Measurements from ENCODE around the gene RUFY3.
A peak's percentile ranks its signal among the peaks of the same experiment; 100 is the strongest.
"Not testable (repeated sequence)": the region's sequence is repeated elsewhere in the genome, so short reads cannot be mapped to it uniquely, and the experiment has no call there.

The RUFY3 gene, protein sequence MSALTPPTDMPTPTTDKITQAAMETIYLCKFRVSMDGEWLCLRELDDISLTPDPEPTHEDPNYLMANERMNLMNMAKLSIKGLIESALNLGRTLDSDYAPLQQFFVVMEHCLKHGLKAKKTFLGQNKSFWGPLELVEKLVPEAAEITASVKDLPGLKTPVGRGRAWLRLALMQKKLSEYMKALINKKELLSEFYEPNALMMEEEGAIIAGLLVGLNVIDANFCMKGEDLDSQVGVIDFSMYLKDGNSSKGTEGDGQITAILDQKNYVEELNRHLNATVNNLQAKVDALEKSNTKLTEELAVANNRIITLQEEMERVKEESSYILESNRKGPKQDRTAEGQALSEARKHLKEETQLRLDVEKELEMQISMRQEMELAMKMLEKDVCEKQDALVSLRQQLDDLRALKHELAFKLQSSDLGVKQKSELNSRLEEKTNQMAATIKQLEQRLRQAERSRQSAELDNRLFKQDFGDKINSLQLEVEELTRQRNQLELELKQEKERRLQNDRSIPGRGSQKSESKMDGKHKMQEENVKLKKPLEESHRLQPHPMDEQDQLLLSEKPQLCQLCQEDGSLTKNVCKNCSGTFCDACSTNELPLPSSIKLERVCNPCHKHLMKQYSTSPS

DNA sequence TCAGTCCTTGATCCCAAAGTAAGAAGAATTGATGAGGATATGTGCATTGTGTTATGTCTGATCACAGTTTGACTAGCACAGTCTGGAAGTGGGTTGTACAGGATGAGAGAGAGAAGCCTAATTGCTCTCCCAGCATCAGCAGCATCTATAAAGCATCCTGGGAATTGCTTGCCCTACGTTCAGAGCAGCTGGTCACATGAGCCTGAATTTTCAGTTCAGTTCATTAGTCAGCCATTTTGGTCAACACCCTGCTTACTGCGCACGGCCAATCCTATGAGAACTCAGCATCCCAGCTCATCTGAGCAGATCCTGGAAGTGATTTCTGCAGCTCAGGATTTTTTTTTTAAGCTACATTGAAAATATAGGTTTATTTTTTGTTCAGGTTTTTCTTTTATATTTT lies at the start of gene RUFY3:
TSS of gene RUFY3 (plus strand) at position 218 of the 400 bp plus-strand sequence. CDS start 610 bp downstream, outside the sequence.
- peak; percentile 93 for DNase-seq (ENCODE audit: low spot score)

DNA sequence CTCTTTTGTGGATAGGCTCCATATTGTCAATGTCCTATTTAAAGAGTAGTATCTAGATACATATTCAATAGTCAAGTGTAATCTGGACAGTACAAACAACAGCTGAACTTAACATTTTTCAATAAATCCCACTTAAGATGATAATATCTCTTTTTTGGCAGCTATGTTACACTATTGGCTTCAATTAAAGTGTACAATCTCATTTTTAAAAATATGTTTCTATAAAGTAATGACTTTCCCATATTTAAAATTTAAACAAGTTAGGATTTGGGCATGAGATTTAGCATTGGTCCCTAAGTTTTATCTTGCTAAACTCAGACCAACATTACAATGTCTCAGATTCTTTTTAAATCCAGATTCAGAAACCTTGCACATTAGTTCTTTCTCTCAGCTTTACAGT lies 47.6 kb upstream of the RUFY3 start:
- no peak for DNase-seq (ENCODE audit: low spot score)

GRCh38 chr4:70674731-70675130 lies 47.0 kb upstream of the RUFY3 start:
- DNase-seq (ENCODE audit: low spot score) = no peak

DNA sequence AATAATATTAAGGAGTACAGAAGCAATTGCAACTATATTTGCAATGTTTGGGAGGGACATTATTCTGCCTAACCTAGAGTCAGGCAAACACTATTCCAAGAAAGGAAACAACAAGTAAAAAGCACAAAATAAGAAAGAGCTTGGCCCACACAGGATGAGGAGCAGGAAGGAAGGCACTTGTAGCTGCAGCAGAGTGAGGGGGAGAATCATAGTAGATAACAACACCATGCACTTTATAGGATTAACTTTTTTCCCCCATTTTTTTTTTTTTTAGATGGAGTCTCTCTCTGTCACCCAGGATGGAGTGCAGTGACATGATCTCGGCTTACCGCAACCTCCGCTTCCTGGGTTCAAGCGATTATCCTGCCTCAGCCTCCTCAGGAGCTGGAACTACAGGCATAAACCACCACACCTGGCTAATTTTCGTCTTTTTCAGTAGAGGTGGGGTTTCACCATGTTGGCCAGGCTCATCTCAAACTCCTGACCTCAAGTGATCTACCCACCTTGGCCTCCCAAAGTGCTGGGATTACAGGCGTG lies 45.1 kb upstream of the RUFY3 start:
- no peak for DNase-seq (ENCODE audit: low spot score)

DNA sequence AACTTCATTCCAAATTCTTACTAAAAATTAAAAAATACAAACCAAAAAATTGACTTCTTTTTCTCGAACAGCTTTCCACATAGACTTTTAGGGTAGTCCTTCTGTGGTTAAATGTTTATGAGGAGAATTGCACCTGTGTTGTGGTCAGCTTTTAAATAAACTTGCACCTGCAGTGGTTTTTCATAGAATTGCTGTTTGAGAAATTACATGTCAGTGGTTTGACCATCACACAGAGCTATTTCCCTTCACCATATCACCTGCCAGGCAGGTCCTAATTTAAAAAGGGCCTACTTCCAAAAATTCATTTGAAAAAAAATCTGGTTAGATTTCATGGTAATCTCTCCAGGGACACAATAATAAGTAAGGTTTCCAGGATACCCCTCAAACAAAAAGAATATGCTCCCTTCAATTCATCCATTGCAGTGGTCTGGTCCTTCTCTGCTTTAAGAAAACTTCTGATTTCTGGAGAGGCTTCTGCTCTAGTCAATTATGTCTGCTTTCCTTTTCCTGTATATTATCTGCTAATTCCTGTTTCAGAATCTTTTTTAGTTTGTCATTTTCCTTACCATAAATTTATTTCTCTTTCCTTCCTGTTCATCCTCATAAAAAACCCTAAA lies 43.3 kb upstream of the RUFY3 start:
- no peak for DNase-seq (ENCODE audit: low spot score)

GRCh38 chr4:70680934-70681333 lies 40.8 kb upstream of the RUFY3 start:
- no peak for DNase-seq (ENCODE audit: low spot score)

GRCh38 chr4:70681704-70682103 lies 40.1 kb upstream of the RUFY3 start:
- no peak for DNase-seq (ENCODE audit: low spot score)

GRCh38 chr4:70682142-70682541 lies 39.6 kb upstream of the RUFY3 start:
- not testable (repeated sequence) for DNase-seq (ENCODE audit: low spot score)

GRCh38 chr4:70687392-70687791 lies 34.4 kb upstream of the RUFY3 start:
- no peak for DNase-seq (ENCODE audit: low spot score)

DNA sequence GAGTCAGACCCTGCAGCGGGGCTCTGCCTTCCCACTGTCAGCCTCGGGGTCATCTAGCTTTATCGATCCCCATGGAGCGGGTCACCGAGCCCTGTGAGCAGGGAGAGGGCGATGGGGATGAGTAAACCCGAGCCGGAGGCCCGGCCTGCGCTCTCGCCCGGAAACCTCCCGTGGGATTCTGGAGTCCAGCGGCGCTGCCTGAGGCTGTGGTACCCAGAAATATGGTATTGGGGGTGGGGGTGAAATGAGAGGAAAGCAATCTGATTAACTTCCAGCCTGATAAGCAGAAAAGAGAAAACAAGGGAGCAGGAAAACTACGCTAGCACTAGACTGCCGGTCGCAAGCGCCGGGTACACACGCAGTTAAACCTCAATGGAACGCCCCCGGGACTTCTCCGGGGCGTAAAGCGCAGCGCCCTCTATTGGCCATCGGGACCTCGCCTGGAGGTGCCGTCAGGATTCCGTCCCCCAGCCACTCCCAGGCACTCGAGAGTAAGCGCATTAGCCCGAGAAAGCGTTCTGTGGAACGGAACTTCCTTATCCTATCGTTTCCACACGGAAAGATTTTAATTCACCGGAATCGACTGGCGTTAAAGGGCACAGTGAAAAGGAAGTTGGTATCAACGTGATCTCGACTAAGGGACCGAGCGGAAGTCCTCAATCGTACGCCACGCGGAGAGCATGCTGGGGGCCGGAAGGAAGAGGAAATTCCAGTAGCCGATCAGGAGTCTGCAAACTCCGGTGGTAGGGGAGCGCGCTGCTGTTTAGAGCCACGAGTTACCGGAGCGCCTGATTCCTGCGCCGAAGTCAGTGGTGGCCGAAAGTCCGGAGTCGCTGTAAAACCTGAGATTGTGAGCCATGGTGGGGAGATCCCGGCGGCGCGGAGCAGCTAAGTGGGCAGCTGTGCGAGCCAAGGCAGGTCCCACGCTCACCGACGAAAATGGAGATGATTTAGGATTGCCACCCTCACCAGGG lies 33.7 kb upstream of the RUFY3 start, which contains the start of gene UTP3:
TSS of gene UTP3 (plus strand) at position 712 of the 974 bp plus-strand sequence. CDS start at position 858, 146 bp downstream.
- DNase-seq (ENCODE audit: low spot score) = peak; percentile 94

DNA sequence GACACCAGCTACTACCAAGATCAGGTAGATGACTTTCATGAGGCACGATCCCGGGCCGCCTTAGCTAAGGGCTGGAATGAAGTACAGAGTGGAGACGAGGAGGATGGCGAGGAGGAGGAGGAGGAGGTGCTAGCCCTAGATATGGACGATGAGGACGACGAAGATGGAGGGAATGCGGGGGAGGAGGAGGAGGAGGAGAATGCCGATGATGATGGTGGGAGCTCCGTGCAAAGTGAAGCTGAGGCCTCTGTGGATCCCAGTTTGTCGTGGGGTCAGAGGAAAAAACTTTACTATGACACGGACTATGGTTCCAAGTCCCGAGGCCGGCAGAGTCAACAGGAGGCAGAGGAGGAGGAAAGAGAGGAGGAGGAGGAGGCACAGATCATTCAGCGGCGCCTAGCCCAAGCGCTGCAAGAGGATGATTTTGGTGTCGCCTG lies 33.0 kb upstream of the RUFY3 start:
- DNase-seq (ENCODE audit: low spot score) = peak; percentile 9

- no peak for DNase-seq (ENCODE audit: low spot score)
Measured at GRCh38 chr4:70691661-70692060, 30.1 kb upstream of the RUFY3 start.

GRCh38 chr4:70694633-70695032 lies 27.1 kb upstream of the RUFY3 start:
- not testable (repeated sequence) for DNase-seq (ENCODE audit: low spot score)

DNA sequence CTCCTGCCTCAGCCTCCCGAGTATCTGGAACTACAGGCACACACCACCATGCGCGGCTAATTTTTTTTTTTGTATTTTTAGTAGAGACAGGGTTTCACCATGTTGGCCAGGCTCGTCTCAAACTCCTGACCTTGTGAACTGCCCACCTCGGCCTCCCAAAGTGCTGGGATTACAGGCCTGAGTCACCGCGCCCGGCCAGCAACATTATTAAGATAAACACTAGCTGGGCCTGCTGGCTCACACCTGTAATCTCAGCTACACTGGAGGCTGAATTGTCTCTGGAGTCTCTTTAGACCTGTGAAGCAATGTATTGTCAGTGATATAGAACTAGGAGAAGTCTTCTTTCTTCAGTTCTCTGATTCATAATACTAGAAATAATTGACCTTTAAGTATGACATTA lies 23.3 kb upstream of the RUFY3 start:
- not testable (repeated sequence) for DNase-seq (ENCODE audit: low spot score)

DNA sequence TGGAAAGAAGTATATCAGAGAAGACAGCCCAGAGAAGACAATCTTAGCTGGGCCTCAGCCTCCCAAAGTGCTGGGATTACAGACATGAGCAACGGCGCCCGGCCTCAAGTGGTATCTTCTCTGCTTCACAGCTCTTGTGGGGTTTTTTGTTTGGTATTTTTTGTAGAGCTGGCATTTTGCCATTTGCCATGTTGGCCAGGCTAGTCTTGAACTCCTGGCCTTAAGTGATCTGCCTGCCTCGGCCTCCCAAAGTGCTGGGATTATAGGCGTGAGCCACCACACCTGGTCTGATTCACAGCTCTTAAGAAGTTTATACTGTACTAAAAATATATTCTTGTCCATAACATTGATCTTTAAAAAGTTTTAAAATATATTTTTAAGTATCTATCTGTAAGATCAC lies 21.1 kb upstream of the RUFY3 start:
- DNase-seq (ENCODE audit: low spot score) = no peak

- DNase-seq (ENCODE audit: low spot score) = no peak
Measured at GRCh38 chr4:70701271-70701670, 20.5 kb upstream of the RUFY3 start.

DNA sequence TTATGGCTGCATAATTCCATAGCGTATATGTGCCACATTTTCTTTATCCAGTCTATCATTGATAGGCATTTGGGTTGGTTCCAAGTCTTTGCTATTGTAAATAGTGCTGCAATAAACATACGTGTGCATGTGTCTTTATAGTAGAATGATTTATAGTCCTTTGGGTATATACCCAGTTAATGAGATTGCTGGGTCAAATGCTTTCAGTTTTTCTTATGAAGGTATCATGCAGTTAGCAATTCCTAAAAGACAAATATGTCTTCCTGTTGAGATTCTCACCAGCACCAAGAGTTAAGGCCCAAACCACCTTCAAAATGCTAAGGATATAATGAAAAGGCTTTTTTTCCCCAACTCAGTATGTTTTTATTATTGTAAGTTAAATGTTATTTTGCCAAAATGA lies 19.2 kb upstream of the RUFY3 start:
- DNase-seq (ENCODE audit: low spot score) = not testable (repeated sequence)

GRCh38 chr4:70703619-70704214 lies 18.0 kb upstream of the RUFY3 start:
- DNase-seq (ENCODE audit: low spot score) = peak; percentile 21

DNA sequence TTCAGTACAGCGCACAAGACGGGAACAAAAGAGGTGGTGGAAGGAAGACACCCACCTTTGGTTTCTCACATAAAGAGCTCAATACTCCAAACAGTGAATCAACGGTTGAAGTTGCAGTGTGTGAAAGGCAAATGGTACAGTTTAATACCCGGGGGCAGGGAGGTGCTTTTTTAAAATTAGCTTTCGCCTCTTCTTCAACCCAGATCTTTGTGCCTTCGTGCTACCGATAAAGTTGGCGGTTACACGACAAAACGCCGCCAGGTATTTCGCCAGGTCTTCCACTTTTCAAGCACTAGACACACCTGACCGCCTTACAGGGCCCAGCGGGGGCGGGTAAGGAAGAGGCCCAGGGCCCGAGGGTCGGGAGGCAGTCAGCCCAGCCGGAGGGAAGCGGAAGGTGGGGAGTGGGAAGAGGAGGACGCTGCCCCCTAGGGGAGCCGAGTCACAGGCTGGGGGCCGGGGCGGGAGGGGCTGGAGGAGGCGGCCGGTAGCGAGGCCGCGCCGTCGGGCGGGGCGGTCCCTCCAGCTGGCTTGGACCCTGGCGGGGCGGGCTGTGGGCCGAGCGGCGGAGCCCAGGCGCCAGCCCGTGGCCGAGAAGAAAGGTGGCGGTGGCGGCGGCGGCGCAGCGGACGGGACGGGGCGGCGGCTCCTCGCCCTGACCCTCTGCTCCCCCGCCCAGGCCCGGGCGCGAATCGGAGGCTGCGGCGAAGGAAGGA lies 17.4 kb upstream of the RUFY3 start:
- peak; percentile 70 for DNase-seq (ENCODE audit: low spot score)

GRCh38 chr4:70704931-70705182 lies 16.9 kb upstream of the RUFY3 start:
- peak; percentile 7 for DNase-seq (ENCODE audit: low spot score)

Data from AG08395 (cell line).